DND-41 (cell line): Measurements from ENCODE around the gene SOX30.

Experiments
- ATAC-seq: fragments of 200-7000 bp; cut with Tn5 transposase; 3 replicates; pipeline ENCODE4 v1.9.1; 2021; ENCODE audit warnings: low read depth; ENCODE audit not compliant: insufficient read depth
- DNase-seq: peaks from one replicate; pipeline ENCODE4 v3.0.0-alpha.2; 2020
- H2AFZ ChIP-seq: 2 replicates; pipeline ENCODE4 v1.6.0; 2012; ENCODE audit warnings: low read depth, low read length
- H3K27ac ChIP-seq: 2 replicates; pipeline ENCODE4 v1.5.1; 2012; ENCODE audit warnings: low read length, inconsistent platforms
- H3K27me3 ChIP-seq: fragments of 200-600 bp; sonication (generic); 2 replicates; pipeline ENCODE4 v1.6.0; 2012; ENCODE audit warnings: low read length, mild to moderate bottlenecking, inconsistent platforms; ENCODE audit not compliant: insufficient read depth, poor library complexity
- H3K36me3 ChIP-seq: 2 replicates; pipeline ENCODE4 v1.5.1; 2012; ENCODE audit warnings: low read length, inconsistent platforms; ENCODE audit not compliant: insufficient read depth
- H3K4me1 ChIP-seq: 2 replicates; pipeline ENCODE4 v1.5.1; 2012; ENCODE audit warnings: mild to moderate bottlenecking, low read length; ENCODE audit not compliant: insufficient read depth
- H3K4me2 ChIP-seq: 2 replicates; pipeline ENCODE4 v1.6.0; 2012; ENCODE audit warnings: mild to moderate bottlenecking, moderate library complexity, low read length, inconsistent platforms; ENCODE audit not compliant: insufficient read depth
- H3K4me3 ChIP-seq, 2 experiments: fragments of 200-600 bp in 1 of 2; shearing (Covaris generic) in 1 of 2; 2 replicates each; pipeline ENCODE4 v1.5.1; 2012 to 2016; ENCODE audit warnings: inconsistent platforms in 2 of 2, low read length in 2 of 2, mild to moderate bottlenecking in 2 of 2, low read depth in 1 of 2, moderate library complexity in 1 of 2
- H3K79me2 ChIP-seq: 2 replicates; pipeline ENCODE4 v1.6.0; 2012; ENCODE audit warnings: low read length, inconsistent platforms; ENCODE audit not compliant: insufficient read depth
- H3K9ac ChIP-seq: 2 replicates; pipeline ENCODE4 v1.6.0; 2012; ENCODE audit warnings: low read depth, mild to moderate bottlenecking, inconsistent platforms, low read length, moderate library complexity
- H3K9me3 ChIP-seq: 2 replicates; pipeline ENCODE4 v1.5.1; 2012; ENCODE audit warnings: low read length, moderate library complexity, mild to moderate bottlenecking, inconsistent platforms; ENCODE audit not compliant: insufficient read depth, severe bottlenecking
- H4K20me1 ChIP-seq: 2 replicates; pipeline ENCODE4 v1.6.0; 2012; ENCODE audit warnings: low read length; ENCODE audit not compliant: insufficient read depth
- CTCF ChIP-seq: IDR thresholded peaks from 2 replicates; pipeline ENCODE4 v1.5.1; 2012; ENCODE audit warnings: borderline replicate concordance, low read length, moderate library complexity, mild to moderate bottlenecking; ENCODE audit not compliant: poor library complexity, severe bottlenecking; ENCODE audit errors: extremely low read depth
- EZH2 ChIP-seq: IDR thresholded peaks from 3 replicates; pipeline ENCODE4 v1.6.1; 2012; ENCODE audit warnings: borderline replicate concordance, low read depth, mild to moderate bottlenecking, moderate library complexity, low read length, inconsistent platforms; ENCODE audit not compliant: severe bottlenecking

The SOX30 gene

GRCh38 chr5:157669701-157670097 is 17.5 kb upstream of the SOX30 start:
- H2AFZ ChIP-seq, result no peak overlapping the region
- H3K4me2 ChIP-seq, result no peak overlapping the region
- no peaks in the 10 kb centered on the region for H3K36me3 ChIP-seq
- TF ChIP-seq CTCF (no peak), EZH2 (no peak)
- no peak overlapping the region for H3K4me3 ChIP-seq
- ATAC-seq (no peak), DNase-seq (no peak)
- H3K27me3 ChIP-seq, result no peaks in the 10 kb centered on the region
- no peaks in the 10 kb centered on the region for H3K79me2 ChIP-seq
- H3K4me1 ChIP-seq, result no peaks in the 10 kb centered on the region
- peaks cover 11% of the 10 kb centered on the region for H3K9me3 ChIP-seq
- no peaks in the 10 kb centered on the region for H4K20me1 ChIP-seq
- H3K27ac ChIP-seq, result no peak overlapping the region
- no peak overlapping the region for H3K9ac ChIP-seq

- Histone ChIP-seq H3K9ac (no peak overlapping the region), H3K27me3 (no peaks in the 10 kb centered on the region), H3K36me3 (no peaks in the 10 kb centered on the region), H3K79me2 (no peaks in the 10 kb centered on the region), H3K4me2 (no peak overlapping the region), H3K4me1 (no peaks in the 10 kb centered on the region), H3K4me3 (no peak overlapping the region), H3K9me3 (peaks cover 11% of the 10 kb centered on the region), H4K20me1 (no peaks in the 10 kb centered on the region), H3K27ac (no peak overlapping the region), H2AFZ (no peak overlapping the region)
- ATAC-seq (no peak), DNase-seq (no peak)
- no peak for TF ChIP-seq EZH2
- TF ChIP-seq CTCF, result no peak
Observed at GRCh38 chr5:157668356-157668755, 16.1 kb upstream of the SOX30 start.

- no peaks in the 10 kb centered on the region for H3K27me3 ChIP-seq
- H3K9me3 ChIP-seq, result peaks cover 5% of the 10 kb centered on the region
- TF ChIP-seq CTCF (no peak), EZH2 (no peak)
- ATAC-seq (no peak), DNase-seq (no peak)
- no peak overlapping the region for H2AFZ ChIP-seq
- no peak overlapping the region for H3K4me2 ChIP-seq
- no peak overlapping the region for H3K27ac ChIP-seq
- H4K20me1 ChIP-seq, result no peaks in the 10 kb centered on the region
- H3K9ac ChIP-seq, result no peak overlapping the region
- H3K4me1 ChIP-seq, result no peaks in the 10 kb centered on the region
- no peaks in the 10 kb centered on the region for H3K79me2 ChIP-seq
- H3K4me3 ChIP-seq, result no peak overlapping the region
- no peaks in the 10 kb centered on the region for H3K36me3 ChIP-seq
Observed at GRCh38 chr5:157665467-157666070, 13.3 kb upstream of the SOX30 start.
